ENCODE data around the gene CARD9. TPM values are rescaled to one million over a fixed set of nuclear protein-coding genes. Genes with fewer than 3 reads are reported as not detected.

Gene CARD9
- total RNA-seq, 1 donor from 2014 or later: 1.2 TPM

- no peak for DNase-seq (ENCODE audit: low read depth)
- no peak for TF ChIP-seq CTCF (conservative IDR thresholded peaks at IDR 0.05; ENCODE audit: low read depth, low read length)
- no peak overlapping the region for H3K4me3 ChIP-seq (ENCODE audit: low read depth, low read length)
Measured at GRCh38 chr9:136405481-136405880, 32.0 kb upstream of the CARD9 start.

- no peak for TF ChIP-seq CTCF (conservative IDR thresholded peaks at IDR 0.05; ENCODE audit: low read depth, low read length)
- no peak for DNase-seq (ENCODE audit: low read depth)
- H3K4me3 ChIP-seq (ENCODE audit: low read depth, low read length): no peak overlapping the region
Measured at GRCh38 chr9:136404801-136405136, 31.3 kb upstream of the CARD9 start.

- no peak for DNase-seq (ENCODE audit: low read depth)
- no peak for TF ChIP-seq CTCF (conservative IDR thresholded peaks at IDR 0.05; ENCODE audit: low read depth, low read length)
- H3K4me3 ChIP-seq (ENCODE audit: low read depth, low read length): no peak overlapping the region
Measured at GRCh38 chr9:136403915-136404800, 30.7 kb upstream of the CARD9 start.

DNA sequence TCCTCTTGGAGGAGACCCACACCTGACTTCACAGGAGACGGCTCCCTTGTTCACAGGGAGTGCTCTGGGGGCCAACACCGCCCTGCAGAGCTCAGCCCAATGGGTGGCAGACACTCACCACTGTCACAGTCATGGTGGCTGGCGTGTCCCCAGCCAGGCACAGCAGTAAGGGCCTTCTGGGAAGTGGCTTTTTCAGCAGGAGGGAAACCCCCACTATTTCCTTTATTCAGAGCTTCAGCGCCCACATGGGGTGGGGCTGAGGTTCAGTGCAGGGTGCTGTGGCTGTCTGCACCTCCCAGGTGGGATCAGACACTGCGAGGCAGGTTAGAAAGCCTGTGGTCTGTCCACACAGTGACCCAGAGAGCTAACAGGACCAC is 30.1 kb upstream of the CARD9 start:
- no peak for DNase-seq (ENCODE audit: low read depth)
- no peak overlapping the region for H3K4me3 ChIP-seq (ENCODE audit: low read depth, low read length)
- TF ChIP-seq CTCF (conservative IDR thresholded peaks at IDR 0.05; ENCODE audit: low read depth, low read length): no peak

- no peak overlapping the region for H3K4me3 ChIP-seq (ENCODE audit: low read depth, low read length)
- TF ChIP-seq CTCF (conservative IDR thresholded peaks at IDR 0.05; ENCODE audit: low read depth, low read length): no peak
- no peak for DNase-seq (ENCODE audit: low read depth)
Measured at GRCh38 chr9:136402067-136402466, 28.6 kb upstream of the CARD9 start.

DNA sequence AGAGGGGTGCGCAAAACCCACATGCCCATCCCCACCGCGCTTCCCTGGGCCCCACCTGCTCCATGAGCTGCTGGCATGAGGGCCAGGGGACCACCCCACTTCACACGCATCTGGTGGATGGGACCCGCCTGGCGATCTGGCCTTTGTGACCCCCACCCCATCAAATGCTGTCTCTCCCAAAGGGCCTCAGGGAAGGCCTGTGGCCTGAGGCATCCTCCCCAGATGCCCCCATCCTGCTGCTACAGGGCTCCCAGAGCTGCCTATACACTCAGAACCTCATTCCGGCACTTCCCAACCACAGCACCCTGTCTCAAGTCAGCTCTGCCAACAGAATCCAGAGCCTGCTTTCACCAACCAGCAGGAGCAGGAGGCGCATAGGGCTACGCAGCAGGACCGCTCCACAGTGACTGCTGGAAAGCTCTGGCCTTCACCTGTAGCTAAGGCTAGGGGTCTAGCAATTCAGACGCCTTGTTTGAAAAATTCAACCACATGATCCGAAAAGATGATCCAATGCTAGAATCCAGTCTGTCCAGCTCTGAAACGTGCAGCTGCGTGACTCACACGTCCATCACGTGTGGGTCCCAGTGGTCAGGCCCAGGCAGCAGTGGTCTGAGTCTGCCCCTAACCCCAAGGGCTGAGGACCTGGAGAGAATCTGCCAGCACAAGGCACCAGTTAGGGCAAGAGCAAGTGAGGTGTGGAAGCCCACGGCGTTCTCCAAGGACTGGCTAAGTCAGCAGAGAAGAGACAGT is 27.9 kb upstream of the CARD9 start:
- no peak for TF ChIP-seq CTCF (conservative IDR thresholded peaks at IDR 0.05; ENCODE audit: low read depth, low read length)

More for the DNA sequence above, 27.9 kb upstream of the CARD9 start:
- no peak overlapping the region for H3K4me3 ChIP-seq (ENCODE audit: low read depth, low read length)
- no peak for DNase-seq (ENCODE audit: low read depth)

Measured in epithelial cell of proximal tubule (primary cell).